ENCODE measurements around the gene ZYG11A. TPM values are rescaled to one million over a fixed set of nuclear protein-coding genes. Genes with fewer than 3 reads are reported as not detected.

The ZYG11A gene
- total and polyA plus RNA-seq, 2 of the 8 experiments (the other 6 are each of a cell fraction or from before 2014, with no cell fraction given), result 0.89 to 2.6 TPM

DNA sequence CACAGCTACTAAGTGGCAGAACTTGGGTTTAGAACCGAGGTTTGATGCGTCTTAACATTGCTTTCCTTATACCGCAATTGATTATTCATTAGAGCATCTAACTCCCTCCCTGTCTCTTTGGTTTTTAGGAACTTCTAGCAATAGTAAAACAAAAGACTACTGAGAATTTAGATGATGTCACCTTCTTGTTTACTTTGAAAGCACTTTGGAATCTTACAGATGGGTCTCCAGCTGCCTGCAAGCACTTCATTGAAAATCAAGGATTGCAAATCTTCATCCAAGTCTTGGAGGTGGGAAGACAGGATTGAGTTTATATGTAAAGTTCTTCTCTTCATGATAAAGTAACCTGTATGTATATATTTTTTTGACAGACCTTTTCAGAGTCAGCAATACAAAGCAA, 35.0 kb downstream of the ZYG11A start:
- Histone ChIP-seq H3K4me1 (replicated peaks in 1 of 4; ENCODE audit: control insufficient read depth in 3 of 4, insufficient read depth in 4 of 4, low read length in 3 of 4) (peaks cover 0 to 7% (median 3%) of the 10 kb centered on the region in 4 experiments; a peak in 4 of 7 replicates), H3K79me2 (ENCODE audit: control insufficient read depth in 1 of 2, insufficient read depth in 2 of 2, low read length in 2 of 2) (no peaks in the 10 kb centered on the region), H4K91ac (replicated peaks; ENCODE audit: insufficient read length, low read length) (no peak overlapping the region), H3K23me2 (ENCODE audit: low read depth, low read length) (no peaks in the 10 kb centered on the region), H2BK120ac (replicated peaks; ENCODE audit: low read depth, low read length) (no peak overlapping the region), H3K14ac (ENCODE audit: insufficient read length) (no peak overlapping the region), H4K8ac (ENCODE audit: extremely low read depth, insufficient read depth, low read length) (no peak overlapping the region), H3K36me3 (ENCODE audit: control insufficient read depth in 2 of 4, insufficient read depth in 4 of 4, low read length in 3 of 4) (peaks cover 0 to 4% (median 0%) of the 10 kb centered on the region in 4 experiments; a peak in 1 of 8 replicates), H3K9ac (replicated peaks in 1 of 4; ENCODE audit: extremely low read depth in 1 of 4, low read depth in 3 of 4, low read length in 3 of 4) (no peak overlapping the region), H3K79me1 (ENCODE audit: low read depth, low read length) (no peaks in the 10 kb centered on the region), H3K56ac (replicated peaks; ENCODE audit: insufficient read length, low read depth, low read length) (no peak overlapping the region), H2AK5ac (ENCODE audit: low read depth, low read length) (no peak overlapping the region), H2AFZ (ENCODE audit: low read length) (no peak overlapping the region), H3K4me2 (ENCODE audit: insufficient read depth in 1 of 2, low read depth in 2 of 2, low read length in 2 of 2) (no peak overlapping the region), H4K5ac (ENCODE audit: insufficient read length, low read depth, low read length) (no peak overlapping the region), H3K23ac (ENCODE audit: insufficient read length) (no peak overlapping the region), H3K4ac (replicated peaks; ENCODE audit: insufficient read length, low read depth, low read length) (no peak overlapping the region), H4K20me1 (replicated peaks in 1 of 2; ENCODE audit: control insufficient read depth in 1 of 2, insufficient read depth in 2 of 2, low read length in 2 of 2) (no peaks in the 10 kb centered on the region), H2BK5ac (ENCODE audit: low read depth, low read length) (no peak overlapping the region), H2BK15ac (ENCODE audit: low read length) (no peak overlapping the region), H3K4me3 (ENCODE audit: extremely low read depth in 1 of 4, insufficient read depth in 2 of 4, low read depth in 3 of 4, low read length in 4 of 4) (no peak overlapping the region), H3K27ac (ENCODE audit: low read depth, low read length) (no peak overlapping the region), H2BK12ac (ENCODE audit: low read depth, low read length) (no peak overlapping the region), H2BK20ac (ENCODE audit: low read length) (no peak overlapping the region), H3K18ac (ENCODE audit: extremely low read depth, low read length) (no peak overlapping the region), H3K9me3 (ENCODE audit: insufficient read depth in 2 of 2, low read depth in 1 of 2, low read length in 1 of 2) (no peaks in the 10 kb centered on the region), H3K27me3 (replicated peaks in 1 of 4; ENCODE audit: control insufficient read depth in 3 of 4, extremely low read depth in 1 of 4, insufficient read depth in 3 of 4, low read length in 3 of 4) (no peaks in the 10 kb centered on the region)
- 87% methylated on average over 3 of the region's 3 CpGs; no CpG with 5 or more reads in 1 of the 2 experiments for WGBS, 2 experiments (ENCODE audit: extremely low coverage in 1 of 2, insufficient coverage in 1 of 2, insufficient read length in 1 of 2, insufficient replicate concordance in 2 of 2, low coverage in 1 of 2, low lambda C conversion rate in 2 of 2, missing lambda C conversion rate in 1 of 2)
- DNase-seq (ENCODE audit: low read depth in 1 of 2, low spot score in 2 of 2) (no peak), FAIRE-seq (no peak)
- ChIA-PET CTCF (ENCODE audit: partially characterized antibody) (interaction anchor here (1.1 to 1.5 kb wide), 2 partner anchors 16 to 20 kb away, joined by 3 to 5 read pairs; no protein-coding TSS in a partner anchor), POLR2A (ENCODE audit: partially characterized antibody) (interaction anchor here (1.6 kb wide), 1 partner anchor 41 kb away, joined by 3 read pairs; no protein-coding TSS in a partner anchor)
- no peak for TF ChIP-seq MAFK (IDR thresholded peaks at IDR 0.05; ENCODE audit: low read depth, low read length)
- no peak for TF ChIP-seq GABPA (IDR thresholded peaks at IDR 0.05; ENCODE audit: borderline replicate concordance, insufficient read depth, low read length)
- no peak for TF ChIP-seq RFX5 (IDR thresholded peaks at IDR 0.05; ENCODE audit: borderline replicate concordance, low read depth, low read length)
- no peak for TF ChIP-seq EZH2 (IDR thresholded peaks at IDR 0.05; ENCODE audit: low read depth, low read length, severe bottlenecking)
- no peak for TF ChIP-seq CBX8 (IDR thresholded peaks at IDR 0.05; ENCODE audit: borderline replicate concordance, low read depth, low read length)
- TF ChIP-seq, protein P1, sequence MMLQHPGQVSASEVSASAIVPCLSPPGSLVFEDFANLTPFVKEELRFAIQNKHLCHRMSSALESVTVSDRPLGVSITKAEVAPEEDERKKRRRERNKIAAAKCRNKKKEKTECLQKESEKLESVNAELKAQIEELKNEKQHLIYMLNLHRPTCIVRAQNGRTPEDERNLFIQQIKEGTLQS (IDR thresholded peaks at IDR 0.05; ENCODE audit: insufficient read depth, low read depth, low read length), result no peak
- TF ChIP-seq EGR1 (IDR thresholded peaks at IDR 0.05; ENCODE audit: borderline replicate concordance, low read depth, low read length), result no peak
- TF ChIP-seq CEBPB (IDR thresholded peaks at IDR 0.05; ENCODE audit: low read depth, low read length), result no peak
- no peak for TF ChIP-seq KDM1A (IDR thresholded peaks at IDR 0.05; ENCODE audit: borderline replicate concordance, low read length)
- no peak for TF ChIP-seq NANOG (IDR thresholded peaks at IDR 0.05; ENCODE audit: insufficient read depth, low read depth, low read length, poor library complexity, severe bottlenecking)
- TF ChIP-seq RXRA (IDR thresholded peaks at IDR 0.05; ENCODE audit: insufficient read depth, low read depth, low read length), result no peak
- no peak for TF ChIP-seq SP4 (IDR thresholded peaks at IDR 0.05; ENCODE audit: low read length)
- no peak for TF ChIP-seq BRCA1 (IDR thresholded peaks at IDR 0.05; ENCODE audit: low read depth, low read length)
- TF ChIP-seq CHD2 (IDR thresholded peaks at IDR 0.05; ENCODE audit: low read length), result no peak
